WERI-Rb-1 (cell line): Measurements from ENCODE around the gene C10orf120.
A peak's percentile ranks its signal among the peaks of the same experiment; 100 is the strongest.

Source experiments
- DNase-seq: peaks from one replicate; pipeline ENCODE4 v3.0.0-alpha.2; 2020
- H3K27ac ChIP-seq: fragments of 250-450 bp; sonication (Bioruptor Pico); 2 replicates; pipeline ENCODE4 v1.5.1; 2020; ENCODE audit warnings: mild to moderate bottlenecking, moderate library complexity
- H3K27me3 ChIP-seq: fragments of 250-450 bp; sonication (Bioruptor Pico); 2 replicates; pipeline ENCODE4 v1.5.1; 2021; ENCODE audit warnings: mild to moderate bottlenecking, low read depth, moderate library complexity; ENCODE audit not compliant: insufficient read depth, severe bottlenecking
- H3K36me3 ChIP-seq: fragments of 250-450 bp; sonication (Bioruptor Pico); 2 replicates; pipeline ENCODE4 v1.5.1; 2020; ENCODE audit warnings: mild to moderate bottlenecking, moderate library complexity
- H3K4me3 ChIP-seq: 2 replicates; pipeline ENCODE4 v1.5.1; 2011; ENCODE audit warnings: low read depth, mild to moderate bottlenecking, control low read depth, low read length
- H3K9me3 ChIP-seq: fragments of 250-450 bp; sonication (Bioruptor Pico); 2 replicates; pipeline ENCODE4 v1.5.1; 2021; ENCODE audit warnings: mild to moderate bottlenecking, moderate library complexity; ENCODE audit not compliant: severe bottlenecking
- TF ChIP-seq, protein P1 (sequence below): IDR thresholded peaks from 2 replicates; pipeline ENCODE4 v1.5.1; 2011; ENCODE audit warnings: low read depth, mild to moderate bottlenecking, control low read depth, inconsistent platforms, low read length

The C10orf120 gene

DNA sequence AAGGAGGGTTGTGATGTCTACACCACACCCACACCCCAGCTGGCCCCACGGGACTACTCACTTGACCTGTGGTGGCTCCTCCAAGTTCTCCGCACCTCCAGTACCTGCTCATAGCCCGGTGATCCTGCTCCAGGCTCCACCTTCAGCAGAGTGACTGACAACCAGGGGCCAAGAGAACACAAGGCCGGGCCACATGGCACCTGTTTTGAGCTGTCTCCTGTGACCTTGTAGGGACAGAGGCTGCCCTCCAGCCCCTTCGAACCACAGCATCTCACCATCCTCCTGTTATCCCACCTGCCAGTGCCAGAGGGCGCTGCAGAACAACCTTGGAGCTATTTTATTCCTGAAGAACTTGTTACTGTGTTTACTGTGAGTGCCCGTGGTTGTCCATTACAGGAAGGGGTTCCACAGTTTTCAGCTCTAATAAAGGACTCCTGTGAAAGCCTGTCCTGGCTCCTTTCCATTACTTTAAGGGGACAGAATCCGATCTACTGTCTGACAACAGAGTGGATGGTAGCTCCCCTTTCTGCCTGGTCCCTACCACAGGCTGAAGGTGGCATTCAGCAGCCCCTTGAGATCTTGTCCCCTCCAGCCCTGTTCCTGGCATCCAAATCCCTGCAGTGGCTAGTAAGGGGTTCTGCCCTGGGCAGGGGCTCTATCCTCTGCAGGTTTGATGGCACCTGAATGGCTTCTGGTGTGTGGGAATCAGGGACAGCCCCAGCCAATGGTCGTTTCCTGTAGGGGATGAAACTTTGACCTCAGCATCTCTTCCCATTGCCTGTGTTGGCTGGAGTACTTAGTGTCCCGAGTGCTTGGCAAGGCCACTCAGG lies 50.8 kb downstream of the C10orf120 start:
- TF ChIP-seq, protein P1, sequence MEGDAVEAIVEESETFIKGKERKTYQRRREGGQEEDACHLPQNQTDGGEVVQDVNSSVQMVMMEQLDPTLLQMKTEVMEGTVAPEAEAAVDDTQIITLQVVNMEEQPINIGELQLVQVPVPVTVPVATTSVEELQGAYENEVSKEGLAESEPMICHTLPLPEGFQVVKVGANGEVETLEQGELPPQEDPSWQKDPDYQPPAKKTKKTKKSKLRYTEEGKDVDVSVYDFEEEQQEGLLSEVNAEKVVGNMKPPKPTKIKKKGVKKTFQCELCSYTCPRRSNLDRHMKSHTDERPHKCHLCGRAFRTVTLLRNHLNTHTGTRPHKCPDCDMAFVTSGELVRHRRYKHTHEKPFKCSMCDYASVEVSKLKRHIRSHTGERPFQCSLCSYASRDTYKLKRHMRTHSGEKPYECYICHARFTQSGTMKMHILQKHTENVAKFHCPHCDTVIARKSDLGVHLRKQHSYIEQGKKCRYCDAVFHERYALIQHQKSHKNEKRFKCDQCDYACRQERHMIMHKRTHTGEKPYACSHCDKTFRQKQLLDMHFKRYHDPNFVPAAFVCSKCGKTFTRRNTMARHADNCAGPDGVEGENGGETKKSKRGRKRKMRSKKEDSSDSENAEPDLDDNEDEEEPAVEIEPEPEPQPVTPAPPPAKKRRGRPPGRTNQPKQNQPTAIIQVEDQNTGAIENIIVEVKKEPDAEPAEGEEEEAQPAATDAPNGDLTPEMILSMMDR = peak; percentile 89
- Histone ChIP-seq H3K27ac (no peak overlapping the region), H3K9me3 (no peaks in the 10 kb centered on the region), H3K27me3 (peaks cover 60% of the 10 kb centered on the region), H3K36me3 (no peaks in the 10 kb centered on the region), H3K4me3 (no peak overlapping the region)
- peak; percentile 61 for DNase-seq
